Urinary bladder (tissue), 4 donors: ENCODE measurements around the gene MYO1D. TPM values are rescaled to one million over a fixed set of nuclear protein-coding genes. Genes with fewer than 3 reads are reported as not detected.

Experiments used
- DNase-seq: peaks from one replicate; pipeline ENCODE4 v3.0.0-alpha.2; 2015; ENCODE audit errors: extremely low spot score
- H3K27ac ChIP-seq: one replicate; pipeline ENCODE4 v1.5.1; 2013; ENCODE audit warnings: low read depth, mild to moderate bottlenecking, moderate library complexity
- H3K36me3 ChIP-seq: one replicate; pipeline ENCODE4 v1.6.1; 2013; ENCODE audit warnings: mild to moderate bottlenecking, moderate library complexity; ENCODE audit not compliant: insufficient read depth
- H3K4me1 ChIP-seq: one replicate; pipeline ENCODE4 v1.6.1; 2013; ENCODE audit warnings: mild to moderate bottlenecking, moderate library complexity; ENCODE audit not compliant: insufficient read depth
- H3K4me3 ChIP-seq: one replicate; pipeline ENCODE4 v1.5.1; 2013; ENCODE audit warnings: low read depth, low read length
- WGBS: extraction: QIAGEN DNeasy Blood & Tissue Kit; methylation state at CpG from one replicate; pipeline ENCODE4 v1.1.7; 2013; 5-methylcytosine and 5-hydroxymethylcytosine counted together
- polyA plus RNA-seq: library from polyadenylated mRNA; stranded (reverse); fragments of 200-250 nt; gene quantifications from one replicate; pipeline ENCODE4 v1.2.3, GENCODE V29; 2013
- total RNA-seq: library from RNA; depleted of rRNA; stranded (reverse); fragments of >200 nt; gene quantifications from one replicate; pipeline ENCODE4 v1.2.3, GENCODE V29; 2014
- donor health status: healthy with polysubstance abuse.
- donor health status: healthy.

The MYO1D gene
- total and polyA plus RNA-seq, 2 donors, result 18.7 to 31.7 TPM

GRCh38 chr17:32504166-32504990 is 372.5 kb downstream of the MYO1D start:
- Histone ChIP-seq H3K4me3 (no peak overlapping the region), H3K27ac (peak overlapping the region; percentile 43), H3K36me3 (no peaks in the 10 kb centered on the region), H3K4me1 (peaks cover 1% of the 10 kb centered on the region)
- 68% methylated on average over 18 of the region's 18 CpGs for WGBS
- DNase-seq, result no peak

- Histone ChIP-seq H3K36me3 (no peaks in the 10 kb centered on the region), H3K27ac (peak overlapping the region; percentile 43), H3K4me3 (no peak overlapping the region), H3K4me1 (peaks cover 1% of the 10 kb centered on the region)
- 59% methylated on average over 7 of the region's 7 CpGs for WGBS
- DNase-seq, result no peak
Measured at GRCh38 chr17:32503251-32504165, 373.4 kb downstream of the MYO1D start.

- H3K4me3 ChIP-seq, result no peak overlapping the region
- no peaks in the 10 kb centered on the region for H3K36me3 ChIP-seq
- no peak overlapping the region for H3K27ac ChIP-seq
- DNase-seq, result no peak
- peaks cover 1% of the 10 kb centered on the region for H3K4me1 ChIP-seq
- WGBS, result 66% methylated on average over 10 of the region's 10 CpGs
Measured at GRCh38 chr17:32502710-32503109, 374.2 kb downstream of the MYO1D start.

DNA sequence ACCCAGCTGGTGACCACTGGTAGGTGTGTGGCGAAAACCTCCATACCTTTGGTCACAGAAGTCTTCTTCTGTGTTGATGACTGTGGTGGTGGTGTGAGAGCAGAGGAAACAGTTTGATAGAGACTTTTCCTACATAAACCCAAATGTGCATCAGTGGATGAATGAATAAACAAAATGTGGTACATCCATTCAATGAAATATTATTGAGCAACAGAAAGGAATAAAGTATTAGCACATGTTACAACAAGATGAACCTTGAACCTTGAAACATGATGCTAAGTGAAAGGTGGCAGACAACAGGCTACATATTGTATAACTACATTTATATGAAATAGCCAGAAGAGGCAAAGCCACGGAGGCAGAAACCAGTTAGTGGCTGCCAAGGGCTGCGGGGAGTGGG is 374.9 kb downstream of the MYO1D start:
- WGBS, result 95% methylated on average over 3 of the region's 3 CpGs
- Histone ChIP-seq H3K4me3 (no peak overlapping the region), H3K27ac (no peak overlapping the region), H3K36me3 (no peaks in the 10 kb centered on the region), H3K4me1 (peaks cover 1% of the 10 kb centered on the region)
- DNase-seq, result no peak

DNA sequence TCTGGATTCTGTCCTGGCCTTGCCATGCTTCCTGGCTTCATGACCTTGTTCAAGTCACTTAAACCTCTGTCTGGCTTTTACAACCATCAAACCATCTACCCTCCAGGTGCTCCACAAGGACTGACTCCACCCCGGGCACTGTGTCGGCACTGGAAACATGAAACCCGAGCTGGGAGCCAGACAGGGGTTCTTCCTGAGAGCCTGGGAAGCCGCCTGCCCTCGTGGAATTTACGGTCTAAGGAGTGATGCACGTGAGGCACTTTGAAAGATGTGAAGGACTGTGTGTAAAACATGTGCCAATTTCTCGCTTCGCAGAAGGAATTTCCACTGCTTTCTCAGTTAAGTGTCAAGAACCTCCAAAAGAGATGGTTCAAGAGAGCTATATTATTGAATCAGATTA is 378.5 kb downstream of the MYO1D start:
- WGBS, result 64% methylated on average over 9 of the region's 9 CpGs
- H3K4me1 ChIP-seq, result no peaks in the 10 kb centered on the region
- H3K36me3 ChIP-seq, result no peaks in the 10 kb centered on the region
- H3K4me3 ChIP-seq, result no peak overlapping the region
- no peak for DNase-seq
- H3K27ac ChIP-seq, result no peak overlapping the region

DNA sequence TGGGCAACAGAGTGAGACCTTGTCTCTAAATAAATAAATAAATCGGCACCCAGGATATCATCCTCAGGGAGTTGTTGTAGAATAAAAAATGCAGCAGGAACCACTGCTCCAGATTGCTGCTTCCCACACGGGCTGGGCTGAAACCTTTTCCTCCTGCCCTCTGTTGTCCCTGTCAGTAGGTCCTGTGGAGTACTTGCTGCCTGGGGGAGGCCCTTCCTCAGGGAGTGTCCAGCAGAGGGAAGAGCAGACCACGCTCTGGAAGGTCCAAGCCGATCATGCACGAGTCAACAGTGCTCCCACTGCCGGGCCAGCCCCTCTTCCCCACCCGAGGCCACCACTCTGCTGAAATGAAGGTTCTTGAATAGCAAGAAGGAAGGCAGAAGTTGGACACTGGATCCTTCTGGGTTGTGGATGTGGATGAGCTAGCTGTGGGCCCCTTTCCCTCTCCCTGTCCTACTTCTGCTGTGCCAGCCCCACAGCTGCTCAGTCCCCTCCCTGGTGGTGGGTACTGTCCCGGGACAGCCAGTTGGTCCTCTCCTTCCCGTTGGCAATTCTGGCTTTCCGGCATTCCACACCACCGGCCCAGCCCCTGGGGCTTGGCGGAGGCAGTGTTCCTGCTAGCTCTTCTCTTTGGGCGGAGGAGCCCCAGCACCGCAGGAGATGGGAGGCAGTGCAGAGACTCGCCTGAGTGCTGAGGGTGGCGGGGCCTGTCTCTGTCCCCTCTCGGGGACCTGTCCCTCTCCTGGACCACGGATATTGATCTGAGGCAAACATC is 379.3 kb downstream of the MYO1D start:
- WGBS, result 80% methylated on average over 18 of the region's 18 CpGs
- no peaks in the 10 kb centered on the region for H3K36me3 ChIP-seq
- DNase-seq, result no peak
- no peak overlapping the region for H3K4me3 ChIP-seq
- no peak overlapping the region for H3K27ac ChIP-seq
- no peaks in the 10 kb centered on the region for H3K4me1 ChIP-seq

GRCh38 chr17:32496395-32497073 is 380.4 kb downstream of the MYO1D start:
- H3K4me1 ChIP-seq, result no peaks in the 10 kb centered on the region
- no peaks in the 10 kb centered on the region for H3K36me3 ChIP-seq
- 89% methylated on average over 16 of the region's 16 CpGs for WGBS
- DNase-seq, result no peak
- H3K4me3 ChIP-seq, result no peak overlapping the region
- no peak overlapping the region for H3K27ac ChIP-seq

GRCh38 chr17:32495359-32496231 is 381.3 kb downstream of the MYO1D start:
- no peak for DNase-seq
- Histone ChIP-seq H3K36me3 (no peaks in the 10 kb centered on the region), H3K4me1 (no peaks in the 10 kb centered on the region), H3K27ac (no peak overlapping the region), H3K4me3 (no peak overlapping the region)
- 41% methylated on average over 45 of the region's 45 CpGs for WGBS

DNA sequence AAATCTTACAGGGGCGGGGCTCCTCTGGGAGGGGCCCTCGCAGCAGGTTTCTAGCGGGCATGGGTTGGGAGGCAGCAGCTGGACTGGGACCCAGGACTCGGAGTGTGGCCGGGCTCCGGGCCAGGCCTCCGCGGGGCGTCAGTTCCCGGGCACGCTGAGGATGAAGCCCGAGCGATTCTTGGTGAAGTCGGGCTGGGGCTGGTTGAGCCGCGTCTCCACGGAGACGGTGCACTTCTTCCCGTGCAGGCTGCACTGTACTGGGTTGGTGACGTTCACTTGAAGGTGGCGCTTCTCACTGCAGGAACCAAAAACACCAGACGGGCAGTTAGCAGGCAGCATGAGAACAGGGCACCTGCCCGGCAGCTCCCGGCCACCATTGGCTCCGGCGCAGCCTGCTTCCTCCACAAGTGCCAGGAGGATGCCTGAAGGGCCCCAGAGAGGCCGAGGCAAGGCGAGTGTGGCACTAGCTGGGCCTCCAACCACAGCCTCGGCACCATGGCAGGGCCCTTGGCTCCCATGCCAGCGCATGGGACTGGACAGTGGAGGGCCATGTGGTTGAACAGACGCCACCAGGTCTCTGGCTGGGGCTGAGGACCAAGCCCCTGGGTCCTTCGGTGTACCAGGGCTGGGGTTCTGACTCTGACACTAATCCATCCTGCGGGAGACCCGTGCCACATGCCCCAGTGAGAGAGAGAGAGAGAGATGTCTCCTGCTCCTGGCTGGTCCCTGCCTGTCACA is 382.1 kb downstream of the MYO1D start:
- DNase-seq, result no peak
- 85% methylated on average over 34 of the region's 34 CpGs for WGBS
- Histone ChIP-seq H3K4me1 (no peaks in the 10 kb centered on the region), H3K4me3 (no peak overlapping the region), H3K27ac (no peak overlapping the region), H3K36me3 (no peaks in the 10 kb centered on the region)

- no peak for DNase-seq
- Histone ChIP-seq H3K4me1 (no peaks in the 10 kb centered on the region), H3K4me3 (no peak overlapping the region), H3K36me3 (no peaks in the 10 kb centered on the region), H3K27ac (no peak overlapping the region)
- WGBS, result 93% methylated on average over 11 of the region's 11 CpGs
Measured at GRCh38 chr17:32493976-32494513, 382.9 kb downstream of the MYO1D start.

DNA sequence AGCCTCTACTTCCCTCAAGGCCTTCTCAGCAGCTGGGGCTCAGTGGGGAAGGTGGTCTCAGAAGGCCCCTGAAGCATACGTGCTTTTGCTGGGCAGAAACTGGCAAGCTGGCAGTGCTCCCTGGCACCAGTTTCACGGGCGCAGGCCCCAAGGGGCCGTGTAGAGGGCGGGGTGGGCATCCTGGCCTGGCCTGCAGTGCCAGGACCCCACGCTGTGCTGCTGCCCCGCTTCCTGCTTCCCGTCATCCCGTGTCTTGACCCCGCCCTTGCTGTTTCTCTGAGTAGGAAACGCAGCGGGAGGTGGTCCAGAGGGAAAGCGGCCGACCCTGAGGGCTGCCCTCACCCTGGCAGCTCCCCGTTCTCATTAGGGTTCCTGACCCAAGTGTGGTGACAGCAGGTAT is 383.4 kb downstream of the MYO1D start:
- WGBS, result 85% methylated on average over 15 of the region's 15 CpGs
- Histone ChIP-seq H3K4me3 (no peak overlapping the region), H3K27ac (no peak overlapping the region), H3K4me1 (no peaks in the 10 kb centered on the region), H3K36me3 (no peaks in the 10 kb centered on the region)
- DNase-seq, result no peak
